Mucosa of descending colon (tissue), 3 donors: ENCODE measurements around the gene KLRB1. TPM values are rescaled to one million over a fixed set of nuclear protein-coding genes. Genes with fewer than 3 reads are reported as not detected.

Experiments
- ATAC-seq: fragments of 200-7000 bp; cut with Tn5 transposase; one replicate; pipeline ENCODE4 v1.9.1; 2020; ENCODE audit warnings: mild to moderate bottlenecking, moderate library complexity
- DNase-seq, 3 donors: peaks; one replicate each; pipeline ENCODE4 v3.0.0-alpha.2; 2020
- H3K36me3 ChIP-seq: fragments of 200-600 bp; one replicate; pipeline ENCODE4 v1.8.0; 2021; ENCODE audit warnings: low read depth, mild to moderate bottlenecking
- H3K4me1 ChIP-seq: fragments of 200-600 bp; one replicate; pipeline ENCODE4 v1.8.0; 2021; ENCODE audit warnings: low read depth, mild to moderate bottlenecking
- H3K4me3 ChIP-seq: fragments of 200-600 bp; one replicate; pipeline ENCODE4 v1.8.0; 2021; ENCODE audit warnings: mild to moderate bottlenecking
- H3K9me3 ChIP-seq: fragments of 200-600 bp; one replicate; pipeline ENCODE4 v1.8.0; 2021; ENCODE audit warnings: mild to moderate bottlenecking
- intact Hi-C, 2 donors: fragments of 100-400 bp; cut with DNase I in 1 of 2; cut with micrococcal nuclease in 1 of 2; formaldehyde crosslinking; loops; one replicate each; pipeline versions ENCODE4 v1.11.0 to v1.11.1; 2022; cut with DNase I, micrococcal nuclease
- long read RNA-seq, 2 donors: library from polyadenylated mRNA; unstranded; transcript quantifications; one replicate each; pipeline ENCODE4 v2.0.0, GENCODE V29; 2019 to 2021
- total RNA-seq, 3 donors: library from RNA; stranded (reverse); fragmentation: NEBNext Ultra II Directional in 2 of 3; extraction: Animal tissue kit (Norgen Biotek cat#: 25700) in 2 of 3; gene quantifications; one replicate each; pipeline versions ENCODE4 v1.2.1 to v1.2.4, GENCODE V29; 2021 to 2023
- TF ChIP-seq, protein P1 (sequence below): fragments of 200-600 bp; IDR thresholded peaks from one replicate; pipeline ENCODE4 v1.8.0; 2022; ENCODE audit warnings: antibody characterized with exemption, mild to moderate bottlenecking
- donor health status: DM: no; HTN: no; CAD: no; lungs with moderate emphysema.
- donor health status: DM: no; HTN: no; CAD: no.
- donor health status: DM: no; HTN: yes; CAD: no.

Gene KLRB1
- total RNA-seq, result 1 to 10 TPM; 1.5 to 2.1 (median 1.7) TPM
- long read RNA-seq, donor 1, partial matches to known transcripts, result 0 of 2 reads
- long read RNA-seq, donor 1, other reads (novel, unspliced or antisense), result 0 of 2 reads
- long read RNA-seq, donor 2, transcript KLRB1-201 (6 exons, 1,448 nt), result major isoform, 5 of 5 reads
- long read RNA-seq, donor 2, partial matches to known transcripts, result 0 of 5 reads
- long read RNA-seq, donor 2, other reads (novel, unspliced or antisense), result 0 of 5 reads

DNA sequence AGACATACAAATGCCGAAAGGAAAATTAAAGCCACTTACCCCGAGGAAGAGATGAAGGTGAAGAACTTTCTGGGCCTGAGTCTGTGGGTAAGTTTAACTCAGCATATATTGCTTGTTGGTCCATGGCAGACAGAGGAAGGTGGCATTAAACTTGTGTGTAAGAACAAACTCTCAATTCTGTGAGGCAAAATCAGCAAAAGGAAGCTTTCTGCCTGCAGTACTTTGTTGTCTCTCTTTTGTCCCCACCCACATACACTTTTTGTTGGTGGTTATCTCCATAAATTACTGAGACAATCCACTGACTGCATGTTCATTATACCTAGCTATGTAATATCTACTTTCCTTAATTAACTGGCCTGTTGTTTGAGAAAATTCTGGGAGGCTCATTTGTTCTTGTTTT is at the start of gene KLRB1:
Gene KLRB1, minus strand, starts transcription at position 201 of the 400 bp plus-strand sequence. Its CDS starts 77 bp downstream, at position 124.
- no peaks in the 10 kb centered on the region for H3K9me3 ChIP-seq
- ATAC-seq (no peak), DNase-seq (no peak)
- H3K4me1 ChIP-seq, result no peaks in the 10 kb centered on the region
- intact Hi-C loops, result no loop called here
- H3K36me3 ChIP-seq, result no peaks in the 10 kb centered on the region
- no peak within 1 kb of the TSS for H3K4me3 ChIP-seq
- TF ChIP-seq, protein P1, sequence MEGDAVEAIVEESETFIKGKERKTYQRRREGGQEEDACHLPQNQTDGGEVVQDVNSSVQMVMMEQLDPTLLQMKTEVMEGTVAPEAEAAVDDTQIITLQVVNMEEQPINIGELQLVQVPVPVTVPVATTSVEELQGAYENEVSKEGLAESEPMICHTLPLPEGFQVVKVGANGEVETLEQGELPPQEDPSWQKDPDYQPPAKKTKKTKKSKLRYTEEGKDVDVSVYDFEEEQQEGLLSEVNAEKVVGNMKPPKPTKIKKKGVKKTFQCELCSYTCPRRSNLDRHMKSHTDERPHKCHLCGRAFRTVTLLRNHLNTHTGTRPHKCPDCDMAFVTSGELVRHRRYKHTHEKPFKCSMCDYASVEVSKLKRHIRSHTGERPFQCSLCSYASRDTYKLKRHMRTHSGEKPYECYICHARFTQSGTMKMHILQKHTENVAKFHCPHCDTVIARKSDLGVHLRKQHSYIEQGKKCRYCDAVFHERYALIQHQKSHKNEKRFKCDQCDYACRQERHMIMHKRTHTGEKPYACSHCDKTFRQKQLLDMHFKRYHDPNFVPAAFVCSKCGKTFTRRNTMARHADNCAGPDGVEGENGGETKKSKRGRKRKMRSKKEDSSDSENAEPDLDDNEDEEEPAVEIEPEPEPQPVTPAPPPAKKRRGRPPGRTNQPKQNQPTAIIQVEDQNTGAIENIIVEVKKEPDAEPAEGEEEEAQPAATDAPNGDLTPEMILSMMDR, result no peak

GRCh38 chr12:9651265-9651729 is 43.6 kb upstream of the KLRB1 start:
- no peaks in the 10 kb centered on the region for H3K4me1 ChIP-seq
- H3K36me3 ChIP-seq, result no peaks in the 10 kb centered on the region
- intact Hi-C loops, result no loop called here
- DNase-seq (no peak), ATAC-seq (no peak)
- no peaks in the 10 kb centered on the region for H3K9me3 ChIP-seq
- H3K4me3 ChIP-seq, result no peak overlapping the region
- TF ChIP-seq, protein P1, result no peak

GRCh38 chr12:9650151-9650576 is 42.4 kb upstream of the KLRB1 start:
- H3K9me3 ChIP-seq, result no peaks in the 10 kb centered on the region
- H3K4me1 ChIP-seq, result no peaks in the 10 kb centered on the region
- intact Hi-C loops, result no loop called here
- no peak for DNase-seq
- no peak overlapping the region for H3K4me3 ChIP-seq
- no peak for ATAC-seq
- TF ChIP-seq, protein P1, result no peak
- no peaks in the 10 kb centered on the region for H3K36me3 ChIP-seq

DNA sequence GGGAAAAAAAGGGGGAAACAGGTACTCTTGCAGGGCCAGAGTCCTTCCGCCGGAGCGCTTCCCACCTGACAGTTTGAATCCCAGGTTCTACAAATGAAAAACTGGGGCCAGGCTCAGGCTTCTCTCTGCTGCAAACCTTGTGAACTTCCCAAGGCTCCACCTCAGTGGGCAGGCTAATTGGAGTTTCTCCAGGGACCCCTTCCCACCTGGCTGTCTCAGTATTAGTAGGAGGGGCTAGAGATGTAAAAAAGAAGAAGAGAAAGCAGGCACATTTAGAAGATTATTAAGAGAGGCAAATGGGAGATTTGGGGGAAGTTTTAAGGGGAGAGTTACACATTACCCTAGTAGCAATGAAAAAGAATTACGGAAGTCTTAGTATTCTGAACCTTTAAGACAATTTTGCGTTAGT is 41.8 kb upstream of the KLRB1 start:
- no peaks in the 10 kb centered on the region for H3K4me1 ChIP-seq
- ATAC-seq, result no peak
- H3K36me3 ChIP-seq, result no peaks in the 10 kb centered on the region
- peak in 2 of 3 donors; percentile 18 to 30 for DNase-seq
- peak overlapping the region; percentile 12 for H3K4me3 ChIP-seq
- TF ChIP-seq, protein P1, result no peak
- intact Hi-C loops, result no loop called here
- no peaks in the 10 kb centered on the region for H3K9me3 ChIP-seq

DNA sequence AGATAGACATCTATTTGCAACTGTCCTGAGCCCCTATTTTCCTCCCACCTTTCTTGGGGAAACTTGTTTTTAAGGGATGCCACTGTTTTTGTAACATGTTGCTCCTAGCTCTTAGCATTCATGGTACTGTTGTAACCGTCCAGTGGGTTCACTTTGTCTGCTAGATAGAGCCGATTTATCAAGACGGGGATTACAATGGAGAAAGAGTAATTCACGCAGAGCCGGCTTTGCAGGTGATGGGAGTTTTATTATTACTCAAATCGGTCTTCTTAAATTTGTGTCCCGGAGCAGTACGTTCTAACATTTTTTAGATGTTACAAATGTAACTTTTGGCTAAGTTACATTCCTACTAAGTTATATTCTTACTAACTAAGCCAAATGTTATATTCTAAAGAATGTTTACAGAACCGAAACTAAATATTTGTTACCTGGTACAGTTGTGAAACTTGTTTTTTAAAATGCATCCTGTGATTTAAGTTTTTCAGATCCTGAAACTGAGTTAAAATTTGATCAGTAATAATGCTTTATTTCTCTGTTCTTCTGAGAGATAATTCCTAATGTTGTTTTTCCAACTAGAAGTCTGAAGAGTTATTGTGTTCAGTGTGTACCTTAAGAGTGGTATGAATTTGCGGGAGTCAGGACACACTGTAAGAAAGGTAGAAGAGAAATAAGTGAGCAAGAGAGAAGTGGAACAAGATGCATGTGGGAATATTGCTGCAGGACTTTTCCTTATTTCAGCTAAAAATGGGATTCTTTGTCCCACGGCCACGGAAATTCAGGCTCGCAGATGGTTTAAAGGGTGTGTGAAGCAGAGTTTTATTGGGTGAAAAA is 41.2 kb upstream of the KLRB1 start:
- no peaks in the 10 kb centered on the region for H3K36me3 ChIP-seq
- H3K4me3 ChIP-seq, result peak overlapping the region; percentile 35
- TF ChIP-seq, protein P1, result no peak
- no peaks in the 10 kb centered on the region for H3K4me1 ChIP-seq
- H3K9me3 ChIP-seq, result no peaks in the 10 kb centered on the region
- ATAC-seq (no peak), DNase-seq (peak in 1 of 3 donors; percentile 16)
- intact Hi-C loops, result no loop called here
